SK-N-SH treated with all-trans-retinoic acid at 6 μM for 48 hours (cell line): ENCODE results near the gene ERH.

Source experiments
- ATAC-seq: fragments of 200-7000 bp; cut with Tn5 transposase; 3 replicates; pipeline ENCODE4 v1.9.1; 2020; ENCODE audit warnings: mild to moderate bottlenecking, moderate library complexity
- BACH2 ChIP-seq: fragments of 250-450 bp; sonication (Bioruptor Pico); IDR thresholded peaks from 2 replicates; pipeline ENCODE4 v1.9.0; 2021; ENCODE audit warnings: mild to moderate bottlenecking, borderline replicate concordance
- CSDC2 ChIP-seq: fragments of 250-450 bp; sonication (Bioruptor Pico); IDR thresholded peaks from 2 replicates; pipeline ENCODE4 v1.5.0; 2020; ENCODE audit warnings: mild to moderate bottlenecking, moderate library complexity
- ESRRG ChIP-seq: fragments of 250-450 bp; sonication (Bioruptor Pico); IDR thresholded peaks from 2 replicates; pipeline ENCODE4 v1.6.1; 2021; ENCODE audit warnings: mild to moderate bottlenecking
- GLIS3 ChIP-seq: fragments of 250-450 bp; sonication (Bioruptor Pico); IDR thresholded peaks from 2 replicates; pipeline ENCODE4 v1.5.0; 2020; ENCODE audit warnings: mild to moderate bottlenecking, moderate library complexity
- ISL1 ChIP-seq: fragments of 250-450 bp; sonication (Bioruptor Pico); IDR thresholded peaks from 2 replicates; pipeline ENCODE4 v2.1.2; 2022; ENCODE audit warnings: mild to moderate bottlenecking, moderate library complexity
- OSR1 ChIP-seq: fragments of 250-450 bp; sonication (Bioruptor Pico); IDR thresholded peaks from 2 replicates; pipeline ENCODE4 v1.8.0; 2022; ENCODE audit warnings: moderate library complexity, mild to moderate bottlenecking, inconsistent platforms
- PPARA ChIP-seq: fragments of 250-450 bp; sonication (Bioruptor Pico); IDR thresholded peaks from 2 replicates; pipeline ENCODE4 v1.5.0; 2020; ENCODE audit warnings: mild to moderate bottlenecking, borderline replicate concordance
- SNAI2 ChIP-seq: fragments of 250-450 bp; sonication (Bioruptor Pico); IDR thresholded peaks from 2 replicates; pipeline ENCODE4 v1.5.0; 2020; ENCODE audit warnings: mild to moderate bottlenecking, moderate library complexity
- TCF4 ChIP-seq: fragments of 250-450 bp; sonication (Bioruptor Pico); IDR thresholded peaks from 2 replicates; pipeline ENCODE4 v1.8.0; 2021; ENCODE audit warnings: mild to moderate bottlenecking, moderate library complexity, borderline replicate concordance
- TOX ChIP-seq: fragments of 250-450 bp; sonication (Bioruptor Pico); IDR thresholded peaks from 2 replicates; pipeline ENCODE4 v1.8.0; 2021; ENCODE audit warnings: mild to moderate bottlenecking, moderate library complexity, borderline replicate concordance
- ZC3H10 ChIP-seq: fragments of 250-450 bp; sonication (Bioruptor Pico); IDR thresholded peaks from 2 replicates; pipeline ENCODE4 v1.5.1; 2021; ENCODE audit warnings: mild to moderate bottlenecking, moderate library complexity
- ZFP3 ChIP-seq: fragments of 250-450 bp; sonication (Bioruptor Pico); IDR thresholded peaks from 2 replicates; pipeline ENCODE4 v1.5.0; 2020; ENCODE audit warnings: mild to moderate bottlenecking, moderate library complexity
- ZFP30 ChIP-seq: fragments of 450-650 bp; formaldehyde crosslinking; IDR thresholded peaks from 2 replicates; pipeline ENCODE4 v1.5.0; 2022; ENCODE audit warnings: mild to moderate bottlenecking, moderate library complexity
- ZNF565 ChIP-seq: fragments of 450-650 bp; formaldehyde crosslinking; conservative IDR thresholded peaks from 2 replicates; pipeline ENCODE4 v1.5.0; 2020; ENCODE audit warnings: low read depth, mild to moderate bottlenecking, moderate library complexity
- ZNF70 ChIP-seq: fragments of 450-650 bp; formaldehyde crosslinking; IDR thresholded peaks from 2 replicates; pipeline ENCODE4 v1.5.0; 2020; ENCODE audit warnings: mild to moderate bottlenecking, moderate library complexity
- ZNF8 ChIP-seq: fragments of 450-650 bp; formaldehyde crosslinking; IDR thresholded peaks from 2 replicates; pipeline ENCODE4 v1.5.0; 2020; ENCODE audit warnings: mild to moderate bottlenecking, moderate library complexity
- TF ChIP-seq, protein P1 (sequence below): fragments of 250-450 bp; sonication (Bioruptor Pico); IDR thresholded peaks from 2 replicates; pipeline ENCODE4 v1.8.0; 2021; ENCODE audit warnings: low read depth, mild to moderate bottlenecking, moderate library complexity, borderline replicate concordance
- TF ChIP-seq, protein P2 (sequence below): fragments of 250-450 bp; sonication (Bioruptor Pico); IDR thresholded peaks from 2 replicates; pipeline ENCODE4 v1.5.1; 2020; ENCODE audit warnings: low read depth, mild to moderate bottlenecking, moderate library complexity
- TF ChIP-seq, protein P3 (sequence below): fragments of 250-450 bp; sonication (Bioruptor Pico); IDR thresholded peaks from 2 replicates; pipeline ENCODE4 v1.8.0; 2020; ENCODE audit warnings: mild to moderate bottlenecking, moderate library complexity, borderline replicate concordance
- TF ChIP-seq, protein P4 (sequence below): fragments of 250-450 bp; sonication (Bioruptor Pico); IDR thresholded peaks from 2 replicates; pipeline ENCODE4 v1.5.0; 2020; ENCODE audit warnings: mild to moderate bottlenecking, moderate library complexity

Gene ERH

GRCh38 chr14:69439521-69440270, 41.6 kb upstream of the ERH start:
- ATAC-seq: no peak
- TF ChIP-seq ESRRG (no peak), ZNF70 (CRISPR knock-in tag) (no peak), ZNF8 (no peak), ZC3H10 (CRISPR knock-in tag) (no peak), ZNF565 (CRISPR knock-in tag) (no peak), CSDC2 (no peak), SNAI2 (CRISPR knock-in tag) (no peak), ZFP3 (CRISPR knock-in tag) (no peak), TOX (CRISPR knock-in tag) (no peak), TCF4 (CRISPR knock-in tag) (no peak), ZFP30 (no peak), ISL1 (CRISPR knock-in tag) (no peak)
- TF ChIP-seq, protein P1, sequence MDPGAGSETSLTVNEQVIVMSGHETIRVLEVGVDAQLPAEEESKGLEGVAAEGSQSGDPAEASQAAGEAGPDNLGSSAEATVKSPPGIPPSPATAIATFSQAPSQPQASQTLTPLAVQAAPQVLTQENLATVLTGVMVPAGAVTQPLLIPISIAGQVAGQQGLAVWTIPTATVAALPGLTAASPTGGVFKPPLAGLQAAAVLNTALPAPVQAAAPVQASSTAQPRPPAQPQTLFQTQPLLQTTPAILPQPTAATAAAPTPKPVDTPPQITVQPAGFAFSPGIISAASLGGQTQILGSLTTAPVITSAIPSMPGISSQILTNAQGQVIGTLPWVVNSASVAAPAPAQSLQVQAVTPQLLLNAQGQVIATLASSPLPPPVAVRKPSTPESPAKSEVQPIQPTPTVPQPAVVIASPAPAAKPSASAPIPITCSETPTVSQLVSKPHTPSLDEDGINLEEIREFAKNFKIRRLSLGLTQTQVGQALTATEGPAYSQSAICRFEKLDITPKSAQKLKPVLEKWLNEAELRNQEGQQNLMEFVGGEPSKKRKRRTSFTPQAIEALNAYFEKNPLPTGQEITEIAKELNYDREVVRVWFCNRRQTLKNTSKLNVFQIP (CRISPR knock-in tag): no peak
- TF ChIP-seq, protein P2, sequence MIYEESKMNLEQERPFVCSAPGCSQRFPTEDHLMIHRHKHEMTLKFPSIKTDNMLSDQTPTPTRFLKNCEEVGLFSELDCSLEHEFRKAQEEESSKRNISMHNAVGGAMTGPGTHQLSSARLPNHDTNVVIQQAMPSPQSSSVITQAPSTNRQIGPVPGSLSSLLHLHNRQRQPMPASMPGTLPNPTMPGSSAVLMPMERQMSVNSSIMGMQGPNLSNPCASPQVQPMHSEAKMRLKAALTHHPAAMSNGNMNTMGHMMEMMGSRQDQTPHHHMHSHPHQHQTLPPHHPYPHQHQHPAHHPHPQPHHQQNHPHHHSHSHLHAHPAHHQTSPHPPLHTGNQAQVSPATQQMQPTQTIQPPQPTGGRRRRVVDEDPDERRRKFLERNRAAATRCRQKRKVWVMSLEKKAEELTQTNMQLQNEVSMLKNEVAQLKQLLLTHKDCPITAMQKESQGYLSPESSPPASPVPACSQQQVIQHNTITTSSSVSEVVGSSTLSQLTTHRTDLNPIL (CRISPR knock-in tag): no peak
- TF ChIP-seq, protein P3, sequence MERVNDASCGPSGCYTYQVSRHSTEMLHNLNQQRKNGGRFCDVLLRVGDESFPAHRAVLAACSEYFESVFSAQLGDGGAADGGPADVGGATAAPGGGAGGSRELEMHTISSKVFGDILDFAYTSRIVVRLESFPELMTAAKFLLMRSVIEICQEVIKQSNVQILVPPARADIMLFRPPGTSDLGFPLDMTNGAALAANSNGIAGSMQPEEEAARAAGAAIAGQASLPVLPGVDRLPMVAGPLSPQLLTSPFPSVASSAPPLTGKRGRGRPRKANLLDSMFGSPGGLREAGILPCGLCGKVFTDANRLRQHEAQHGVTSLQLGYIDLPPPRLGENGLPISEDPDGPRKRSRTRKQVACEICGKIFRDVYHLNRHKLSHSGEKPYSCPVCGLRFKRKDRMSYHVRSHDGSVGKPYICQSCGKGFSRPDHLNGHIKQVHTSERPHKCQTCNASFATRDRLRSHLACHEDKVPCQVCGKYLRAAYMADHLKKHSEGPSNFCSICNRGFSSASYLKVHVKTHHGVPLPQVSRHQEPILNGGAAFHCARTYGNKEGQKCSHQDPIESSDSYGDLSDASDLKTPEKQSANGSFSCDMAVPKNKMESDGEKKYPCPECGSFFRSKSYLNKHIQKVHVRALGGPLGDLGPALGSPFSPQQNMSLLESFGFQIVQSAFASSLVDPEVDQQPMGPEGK (CRISPR knock-in tag): no peak
- TF ChIP-seq, protein P4, sequence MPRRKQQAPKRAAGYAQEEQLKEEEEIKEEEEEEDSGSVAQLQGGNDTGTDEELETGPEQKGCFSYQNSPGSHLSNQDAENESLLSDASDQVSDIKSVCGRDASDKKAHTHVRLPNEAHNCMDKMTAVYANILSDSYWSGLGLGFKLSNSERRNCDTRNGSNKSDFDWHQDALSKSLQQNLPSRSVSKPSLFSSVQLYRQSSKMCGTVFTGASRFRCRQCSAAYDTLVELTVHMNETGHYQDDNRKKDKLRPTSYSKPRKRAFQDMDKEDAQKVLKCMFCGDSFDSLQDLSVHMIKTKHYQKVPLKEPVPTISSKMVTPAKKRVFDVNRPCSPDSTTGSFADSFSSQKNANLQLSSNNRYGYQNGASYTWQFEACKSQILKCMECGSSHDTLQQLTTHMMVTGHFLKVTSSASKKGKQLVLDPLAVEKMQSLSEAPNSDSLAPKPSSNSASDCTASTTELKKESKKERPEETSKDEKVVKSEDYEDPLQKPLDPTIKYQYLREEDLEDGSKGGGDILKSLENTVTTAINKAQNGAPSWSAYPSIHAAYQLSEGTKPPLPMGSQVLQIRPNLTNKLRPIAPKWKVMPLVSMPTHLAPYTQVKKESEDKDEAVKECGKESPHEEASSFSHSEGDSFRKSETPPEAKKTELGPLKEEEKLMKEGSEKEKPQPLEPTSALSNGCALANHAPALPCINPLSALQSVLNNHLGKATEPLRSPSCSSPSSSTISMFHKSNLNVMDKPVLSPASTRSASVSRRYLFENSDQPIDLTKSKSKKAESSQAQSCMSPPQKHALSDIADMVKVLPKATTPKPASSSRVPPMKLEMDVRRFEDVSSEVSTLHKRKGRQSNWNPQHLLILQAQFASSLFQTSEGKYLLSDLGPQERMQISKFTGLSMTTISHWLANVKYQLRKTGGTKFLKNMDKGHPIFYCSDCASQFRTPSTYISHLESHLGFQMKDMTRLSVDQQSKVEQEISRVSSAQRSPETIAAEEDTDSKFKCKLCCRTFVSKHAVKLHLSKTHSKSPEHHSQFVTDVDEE (CRISPR knock-in tag): no peak

GRCh38 chr14:69432364-69432763, 34.3 kb upstream of the ERH start:
- no peak for ATAC-seq
- TF ChIP-seq, protein P2 (CRISPR knock-in tag): no peak
- no peak for TF ChIP-seq TCF4 (CRISPR knock-in tag)
- TF ChIP-seq CSDC2: no peak
- no peak for TF ChIP-seq OSR1 (CRISPR knock-in tag)
- TF ChIP-seq ESRRG: no peak
- no peak for TF ChIP-seq BACH2
- no peak for TF ChIP-seq PPARA (CRISPR knock-in tag)
- TF ChIP-seq ISL1 (CRISPR knock-in tag): no peak

DNA sequence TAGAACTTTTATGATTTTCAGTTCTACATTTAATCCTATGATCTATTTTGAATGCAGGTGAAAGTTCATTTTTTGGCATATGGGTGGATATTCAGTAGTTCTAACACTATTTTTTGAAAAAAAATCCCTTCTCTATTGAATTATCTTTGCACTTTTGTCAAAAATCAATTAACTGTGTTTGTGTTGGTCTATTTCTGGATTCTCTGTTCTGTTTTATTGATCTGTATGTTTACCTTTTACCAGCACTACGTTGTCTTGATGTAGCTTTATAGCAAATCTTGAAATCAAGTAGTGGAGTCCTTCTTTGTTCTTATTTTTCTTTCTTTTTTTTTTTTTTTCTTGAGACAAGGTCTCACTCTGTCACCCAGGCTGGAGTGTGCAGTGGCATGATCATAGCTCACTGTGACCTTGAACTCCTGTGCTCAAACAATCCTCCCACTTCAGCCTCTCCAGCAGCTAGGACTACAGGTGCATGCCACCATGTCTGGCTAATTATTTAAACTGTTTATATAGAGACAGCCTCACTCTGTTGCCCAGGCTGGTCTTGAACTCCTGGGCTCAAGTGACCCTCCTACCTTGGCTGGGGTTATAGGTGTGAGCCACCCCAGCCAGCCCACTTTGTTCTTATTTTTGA, 32.3 kb upstream of the ERH start:
- no peak for ATAC-seq
- TF ChIP-seq GLIS3 (CRISPR knock-in tag) (no peak), PPARA (CRISPR knock-in tag) (no peak), CSDC2 (no peak), SNAI2 (CRISPR knock-in tag) (no peak)
- TF ChIP-seq, protein P4 (CRISPR knock-in tag): no peak
